ENCODE measurements around the gene RRP8. TPM values are rescaled to one million over a fixed set of nuclear protein-coding genes. Genes with fewer than 3 reads are reported as not detected.

RRP8 gene
- total and polyA plus RNA-seq, 9 of the 15 experiments (the other 6 are each of a cell fraction or from before 2014, with no cell fraction given), result 5.7 to 47.3 (median 32.6) TPM

DNA sequence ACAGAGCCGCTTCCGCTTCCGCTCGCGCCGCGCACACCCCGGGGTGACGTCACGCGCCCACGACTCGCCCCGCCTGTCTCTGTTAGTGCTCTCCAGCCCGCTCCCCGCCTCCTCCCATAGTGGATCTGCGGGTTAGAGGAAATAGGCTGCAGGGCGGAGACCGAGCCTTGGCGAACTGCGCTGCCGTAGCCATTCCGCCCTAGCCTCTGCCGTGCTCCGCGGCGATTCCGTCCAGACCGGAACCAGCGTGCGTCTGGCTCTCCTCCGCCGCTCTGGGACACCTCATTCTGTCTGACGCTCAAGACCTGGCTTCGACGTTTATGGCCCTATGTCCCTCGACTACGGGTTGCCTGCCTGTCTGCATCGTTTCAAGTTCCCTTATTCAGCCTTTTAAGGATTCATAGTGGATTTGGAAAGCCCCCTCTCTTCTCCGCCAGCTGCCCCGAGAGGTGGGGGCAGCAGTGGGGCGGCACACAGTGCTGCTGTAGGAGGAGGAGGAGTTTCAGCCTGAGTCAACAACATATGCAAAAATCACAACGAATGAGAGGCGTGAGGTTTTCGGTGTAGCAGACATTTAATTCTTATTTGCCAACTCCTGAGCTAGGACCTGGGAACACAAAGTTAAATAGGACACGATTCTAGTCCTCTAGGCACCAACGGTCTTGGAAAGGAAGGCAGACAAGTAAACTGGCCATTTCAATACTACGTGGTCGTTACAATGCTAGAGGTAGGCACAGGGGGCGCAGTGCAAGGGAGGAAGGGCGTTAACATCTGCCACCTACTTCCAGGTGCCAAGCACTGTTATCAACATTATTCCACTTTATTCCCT is 9.0 kb upstream of the RRP8 start, which contains the start of gene TAF10 (continued):
- TF ChIP-seq, protein P1, sequence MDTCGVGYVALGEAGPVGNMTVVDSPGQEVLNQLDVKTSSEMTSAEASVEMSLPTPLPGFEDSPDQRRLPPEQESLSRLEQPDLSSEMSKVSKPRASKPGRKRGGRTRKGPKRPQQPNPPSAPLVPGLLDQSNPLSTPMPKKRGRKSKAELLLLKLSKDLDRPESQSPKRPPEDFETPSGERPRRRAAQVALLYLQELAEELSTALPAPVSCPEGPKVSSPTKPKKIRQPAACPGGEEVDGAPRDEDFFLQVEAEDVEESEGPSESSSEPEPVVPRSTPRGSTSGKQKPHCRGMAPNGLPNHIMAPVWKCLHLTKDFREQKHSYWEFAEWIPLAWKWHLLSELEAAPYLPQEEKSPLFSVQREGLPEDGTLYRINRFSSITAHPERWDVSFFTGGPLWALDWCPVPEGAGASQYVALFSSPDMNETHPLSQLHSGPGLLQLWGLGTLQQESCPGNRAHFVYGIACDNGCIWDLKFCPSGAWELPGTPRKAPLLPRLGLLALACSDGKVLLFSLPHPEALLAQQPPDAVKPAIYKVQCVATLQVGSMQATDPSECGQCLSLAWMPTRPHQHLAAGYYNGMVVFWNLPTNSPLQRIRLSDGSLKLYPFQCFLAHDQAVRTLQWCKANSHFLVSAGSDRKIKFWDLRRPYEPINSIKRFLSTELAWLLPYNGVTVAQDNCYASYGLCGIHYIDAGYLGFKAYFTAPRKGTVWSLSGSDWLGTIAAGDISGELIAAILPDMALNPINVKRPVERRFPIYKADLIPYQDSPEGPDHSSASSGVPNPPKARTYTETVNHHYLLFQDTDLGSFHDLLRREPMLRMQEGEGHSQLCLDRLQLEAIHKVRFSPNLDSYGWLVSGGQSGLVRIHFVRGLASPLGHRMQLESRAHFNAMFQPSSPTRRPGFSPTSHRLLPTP (IDR thresholded peaks at IDR 0.05; ENCODE audit: borderline replicate concordance, extremely low read depth, insufficient read length), result no peak
- TF ChIP-seq CAMTA2 (CRISPR knock-in tag; conservative IDR thresholded peaks at IDR 0.05), result no peak
- no peak; the same call in 1 of the 2 replicates for TF ChIP-seq ZNF354B (CRISPR knock-in tag; IDR thresholded peaks at IDR 0.05)
- TF ChIP-seq KDM1A (IDR thresholded peaks at IDR 0.05), result no peak
- TF ChIP-seq, protein P2, sequence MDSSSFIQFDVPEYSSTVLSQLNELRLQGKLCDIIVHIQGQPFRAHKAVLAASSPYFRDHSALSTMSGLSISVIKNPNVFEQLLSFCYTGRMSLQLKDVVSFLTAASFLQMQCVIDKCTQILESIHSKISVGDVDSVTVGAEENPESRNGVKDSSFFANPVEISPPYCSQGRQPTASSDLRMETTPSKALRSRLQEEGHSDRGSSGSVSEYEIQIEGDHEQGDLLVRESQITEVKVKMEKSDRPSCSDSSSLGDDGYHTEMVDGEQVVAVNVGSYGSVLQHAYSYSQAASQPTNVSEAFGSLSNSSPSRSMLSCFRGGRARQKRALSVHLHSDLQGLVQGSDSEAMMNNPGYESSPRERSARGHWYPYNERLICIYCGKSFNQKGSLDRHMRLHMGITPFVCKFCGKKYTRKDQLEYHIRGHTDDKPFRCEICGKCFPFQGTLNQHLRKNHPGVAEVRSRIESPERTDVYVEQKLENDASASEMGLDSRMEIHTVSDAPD (CRISPR knock-in tag; IDR thresholded peaks at IDR 0.05), result no peak
- no peak for TF ChIP-seq ZKSCAN8 (CRISPR knock-in tag; IDR thresholded peaks at IDR 0.05)
- TF ChIP-seq NONO (IDR thresholded peaks at IDR 0.05; ENCODE audit: low read depth in 2 of 2, low read length in 1 of 2), result no peak
- TF ChIP-seq, protein P3, sequence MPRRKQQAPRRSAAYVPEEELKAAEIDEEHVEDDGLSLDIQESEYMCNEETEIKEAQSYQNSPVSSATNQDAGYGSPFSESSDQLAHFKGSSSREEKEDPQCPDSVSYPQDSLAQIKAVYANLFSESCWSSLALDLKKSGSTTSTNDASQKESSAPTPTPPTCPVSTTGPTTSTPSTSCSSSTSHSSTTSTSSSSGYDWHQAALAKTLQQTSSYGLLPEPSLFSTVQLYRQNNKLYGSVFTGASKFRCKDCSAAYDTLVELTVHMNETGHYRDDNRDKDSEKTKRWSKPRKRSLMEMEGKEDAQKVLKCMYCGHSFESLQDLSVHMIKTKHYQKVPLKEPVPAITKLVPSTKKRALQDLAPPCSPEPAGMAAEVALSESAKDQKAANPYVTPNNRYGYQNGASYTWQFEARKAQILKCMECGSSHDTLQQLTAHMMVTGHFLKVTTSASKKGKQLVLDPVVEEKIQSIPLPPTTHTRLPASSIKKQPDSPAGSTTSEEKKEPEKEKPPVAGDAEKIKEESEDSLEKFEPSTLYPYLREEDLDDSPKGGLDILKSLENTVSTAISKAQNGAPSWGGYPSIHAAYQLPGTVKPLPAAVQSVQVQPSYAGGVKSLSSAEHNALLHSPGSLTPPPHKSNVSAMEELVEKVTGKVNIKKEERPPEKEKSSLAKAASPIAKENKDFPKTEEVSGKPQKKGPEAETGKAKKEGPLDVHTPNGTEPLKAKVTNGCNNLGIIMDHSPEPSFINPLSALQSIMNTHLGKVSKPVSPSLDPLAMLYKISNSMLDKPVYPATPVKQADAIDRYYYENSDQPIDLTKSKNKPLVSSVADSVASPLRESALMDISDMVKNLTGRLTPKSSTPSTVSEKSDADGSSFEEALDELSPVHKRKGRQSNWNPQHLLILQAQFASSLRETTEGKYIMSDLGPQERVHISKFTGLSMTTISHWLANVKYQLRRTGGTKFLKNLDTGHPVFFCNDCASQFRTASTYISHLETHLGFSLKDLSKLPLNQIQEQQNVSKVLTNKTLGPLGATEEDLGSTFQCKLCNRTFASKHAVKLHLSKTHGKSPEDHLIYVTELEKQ (CRISPR knock-in tag; IDR thresholded peaks at IDR 0.05), result no peak
- no peak for TF ChIP-seq ZKSCAN3 (CRISPR knock-in tag; IDR thresholded peaks at IDR 0.05)
- TF ChIP-seq NCOA4 (IDR thresholded peaks at IDR 0.05; ENCODE audit: partially characterized antibody), result no peak
- TF ChIP-seq, protein P4, sequence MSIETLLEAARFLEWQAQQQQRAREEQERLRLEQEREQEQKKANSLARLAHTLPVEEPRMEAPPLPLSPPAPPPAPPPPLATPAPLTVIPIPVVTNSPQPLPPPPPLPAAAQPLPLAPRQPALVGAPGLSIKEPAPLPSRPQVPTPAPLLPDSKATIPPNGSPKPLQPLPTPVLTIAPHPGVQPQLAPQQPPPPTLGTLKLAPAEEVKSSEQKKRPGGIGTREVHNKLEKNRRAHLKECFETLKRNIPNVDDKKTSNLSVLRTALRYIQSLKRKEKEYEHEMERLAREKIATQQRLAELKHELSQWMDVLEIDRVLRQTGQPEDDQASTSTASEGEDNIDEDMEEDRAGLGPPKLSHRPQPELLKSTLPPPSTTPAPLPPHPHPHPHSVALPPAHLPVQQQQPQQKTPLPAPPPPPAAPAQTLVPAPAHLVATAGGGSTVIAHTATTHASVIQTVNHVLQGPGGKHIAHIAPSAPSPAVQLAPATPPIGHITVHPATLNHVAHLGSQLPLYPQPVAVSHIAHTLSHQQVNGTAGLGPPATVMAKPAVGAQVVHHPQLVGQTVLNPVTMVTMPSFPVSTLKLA (conservative IDR thresholded peaks at IDR 0.05), result peak; percentile 69 to 76; a peak in 3 of 4 replicates
- TF ChIP-seq JUN (IDR thresholded peaks at IDR 0.05; ENCODE audit: borderline replicate concordance, low read depth, low read length), result peak; percentile 77
- peak; percentile 83; the same call in 1 of the 2 replicates for TF ChIP-seq JUN (CRISPR knock-in tag; IDR thresholded peaks at IDR 0.05; ENCODE audit: borderline replicate concordance)
- TF ChIP-seq FOXK1 (CRISPR knock-in tag; IDR thresholded peaks at IDR 0.05; ENCODE audit: borderline replicate concordance), result peak; percentile 82
- peak; percentile 89; the same call in 1 of the 2 replicates for TF ChIP-seq OTX1 (CRISPR knock-in tag; IDR thresholded peaks at IDR 0.05)
- TF ChIP-seq ZNF586 (CRISPR knock-in tag; conservative IDR thresholded peaks at IDR 0.05), result no peak
- TF ChIP-seq ZNF212 (CRISPR knock-in tag; IDR thresholded peaks at IDR 0.05), result no peak
- TF ChIP-seq ZNF274 (IDR thresholded peaks at IDR 0.05; ENCODE audit: borderline replicate concordance, low read depth, low read length), result no peak
- TF ChIP-seq HDGF (IDR thresholded peaks at IDR 0.05), result no peak

Data from K562 (cell line).